Measurements from ENCODE around the gene ERLIN1. TPM values are rescaled to one million over a fixed set of nuclear protein-coding genes. Genes with fewer than 3 reads are reported as not detected.

The ERLIN1 gene
- polyA plus RNA-seq, 1 donor (not counting 4 experiments of a cell fraction or from before 2014, with no cell fraction given) = 45.6 TPM

GRCh38 chr10:100103581-100103980, 82.2 kb downstream of the ERLIN1 start:
- Histone ChIP-seq H2AFZ (ENCODE audit: control insufficient read depth, low read length) (no peak overlapping the region), H4K20me1 (ENCODE audit: control insufficient read depth, extremely low read depth, insufficient read depth, low read length) (no peaks in the 10 kb centered on the region), H3K4me1 (ENCODE audit: control insufficient read depth, extremely low read depth, insufficient read depth, low read length) (no peaks in the 10 kb centered on the region), H3K27ac (ENCODE audit: control insufficient read depth, insufficient read depth, low read length) (no peak overlapping the region), H3K4me3 (ENCODE audit: control insufficient read depth in 2 of 3, extremely low read depth in 1 of 3, insufficient read depth in 2 of 3, low read depth in 1 of 3, low read length in 3 of 3) (no peak overlapping the region), H3K36me3 (ENCODE audit: control insufficient read depth in 2 of 2, extremely low read depth in 1 of 2, insufficient read depth in 2 of 2, low read length in 2 of 2) (no peaks in the 10 kb centered on the region), H3K79me2 (ENCODE audit: control insufficient read depth, insufficient read depth, low read length) (no peaks in the 10 kb centered on the region), H3K9me1 (ENCODE audit: control insufficient read depth, extremely low read depth, insufficient read depth, low read length) (no peaks in the 10 kb centered on the region), H3K27me3 (ENCODE audit: control insufficient read depth, extremely low read depth, insufficient read depth, low read length) (no peaks in the 10 kb centered on the region), H3K4me2 (ENCODE audit: control insufficient read depth, extremely low read depth, insufficient read depth, low read depth, low read length) (no peak overlapping the region), H3K9me3 (ENCODE audit: control insufficient read depth, low read depth, low read length) (peaks cover 3% of the 10 kb centered on the region), H3K9ac (ENCODE audit: control insufficient read depth, extremely low read depth, insufficient read depth, low read length) (no peak overlapping the region)
- dilution Hi-C loops (cut with MboI; ENCODE audit: extremely low pct_ligation_motif_present, low sequenced_read_pairs) = no loop called here
- DNase-seq (ENCODE audit: low read depth, low spot score) (no peak), FAIRE-seq (no peak)
- TF ChIP-seq CTCF (optimal IDR thresholded peaks at IDR 0.05 in 1 of 3, IDR thresholded peaks at IDR 0.05 in 1 of 3, conservative IDR thresholded peaks at IDR 0.05 in 1 of 3; ENCODE audit: extremely low read depth in 1 of 3, insufficient read depth in 2 of 3, low read length in 3 of 3) = no peak
- no peak for TF ChIP-seq EZH2 (IDR thresholded peaks at IDR 0.05; ENCODE audit: low read length)

- Histone ChIP-seq H3K4me1 (ENCODE audit: control insufficient read depth, extremely low read depth, insufficient read depth, low read length) (no peaks in the 10 kb centered on the region), H2AFZ (ENCODE audit: control insufficient read depth, low read length) (no peak overlapping the region), H3K9ac (ENCODE audit: control insufficient read depth, extremely low read depth, insufficient read depth, low read length) (no peak overlapping the region), H3K79me2 (ENCODE audit: control insufficient read depth, insufficient read depth, low read length) (no peaks in the 10 kb centered on the region), H3K4me2 (ENCODE audit: control insufficient read depth, extremely low read depth, insufficient read depth, low read depth, low read length) (no peak overlapping the region), H4K20me1 (ENCODE audit: control insufficient read depth, extremely low read depth, insufficient read depth, low read length) (no peaks in the 10 kb centered on the region), H3K9me3 (ENCODE audit: control insufficient read depth, low read depth, low read length) (peaks cover 3% of the 10 kb centered on the region), H3K27me3 (ENCODE audit: control insufficient read depth, extremely low read depth, insufficient read depth, low read length) (no peaks in the 10 kb centered on the region), H3K9me1 (ENCODE audit: control insufficient read depth, extremely low read depth, insufficient read depth, low read length) (no peaks in the 10 kb centered on the region), H3K27ac (ENCODE audit: control insufficient read depth, insufficient read depth, low read length) (no peak overlapping the region), H3K36me3 (ENCODE audit: control insufficient read depth in 2 of 2, extremely low read depth in 1 of 2, insufficient read depth in 2 of 2, low read length in 2 of 2) (no peaks in the 10 kb centered on the region), H3K4me3 (ENCODE audit: control insufficient read depth in 2 of 3, extremely low read depth in 1 of 3, insufficient read depth in 2 of 3, low read depth in 1 of 3, low read length in 3 of 3) (no peak overlapping the region)
- no peak for DNase-seq (ENCODE audit: low read depth, low spot score)
- dilution Hi-C loops (cut with MboI; ENCODE audit: extremely low pct_ligation_motif_present, low sequenced_read_pairs) = no loop called here
- TF ChIP-seq CTCF (optimal IDR thresholded peaks at IDR 0.05 in 1 of 3, IDR thresholded peaks at IDR 0.05 in 1 of 3, conservative IDR thresholded peaks at IDR 0.05 in 1 of 3; ENCODE audit: extremely low read depth in 1 of 3, insufficient read depth in 2 of 3, low read length in 3 of 3) (no peak), EZH2 (IDR thresholded peaks at IDR 0.05; ENCODE audit: low read length) (no peak)
- FAIRE-seq = no peak
These were observed 84.4 kb downstream of the ERLIN1 start for GRCh38 chr10:100101192-100102076.

All from keratinocyte (primary cell).